GM12873 (cell line): Measurements from ENCODE around the gene CASP12.

ENCODE experiments used
- CTCF ChIP-seq: IDR thresholded peaks from 2 replicates; pipeline ENCODE4 v1.5.1; 2012; ENCODE audit warnings: low read depth, mild to moderate bottlenecking, moderate library complexity, low read length, control low read depth; ENCODE audit not compliant: insufficient read depth; ENCODE audit errors: missing control alignments

The CASP12 gene

DNA sequence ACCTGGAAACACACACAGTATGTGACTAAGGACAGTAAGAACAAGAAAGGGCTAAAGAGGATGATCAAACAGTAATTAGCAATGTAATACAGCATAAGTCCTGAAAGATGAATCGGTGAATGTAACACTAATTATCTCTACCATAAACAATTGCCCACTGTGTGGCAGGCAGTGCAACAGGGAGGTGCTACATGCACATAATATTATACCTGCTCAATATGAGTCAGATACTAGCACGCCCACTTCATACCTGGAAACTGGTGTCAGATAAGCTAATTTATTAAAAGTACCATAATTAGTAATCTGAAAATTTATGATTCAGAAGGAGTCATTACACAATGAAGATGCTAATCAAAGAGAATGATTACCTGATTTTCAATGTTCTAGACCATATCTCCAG lies 14.9 kb downstream of the CASP12 start:
- no peak for TF ChIP-seq CTCF

- TF ChIP-seq CTCF = no peak
These were observed 17.0 kb downstream of the CASP12 start for GRCh38 chr11:104881117-104881794.

DNA sequence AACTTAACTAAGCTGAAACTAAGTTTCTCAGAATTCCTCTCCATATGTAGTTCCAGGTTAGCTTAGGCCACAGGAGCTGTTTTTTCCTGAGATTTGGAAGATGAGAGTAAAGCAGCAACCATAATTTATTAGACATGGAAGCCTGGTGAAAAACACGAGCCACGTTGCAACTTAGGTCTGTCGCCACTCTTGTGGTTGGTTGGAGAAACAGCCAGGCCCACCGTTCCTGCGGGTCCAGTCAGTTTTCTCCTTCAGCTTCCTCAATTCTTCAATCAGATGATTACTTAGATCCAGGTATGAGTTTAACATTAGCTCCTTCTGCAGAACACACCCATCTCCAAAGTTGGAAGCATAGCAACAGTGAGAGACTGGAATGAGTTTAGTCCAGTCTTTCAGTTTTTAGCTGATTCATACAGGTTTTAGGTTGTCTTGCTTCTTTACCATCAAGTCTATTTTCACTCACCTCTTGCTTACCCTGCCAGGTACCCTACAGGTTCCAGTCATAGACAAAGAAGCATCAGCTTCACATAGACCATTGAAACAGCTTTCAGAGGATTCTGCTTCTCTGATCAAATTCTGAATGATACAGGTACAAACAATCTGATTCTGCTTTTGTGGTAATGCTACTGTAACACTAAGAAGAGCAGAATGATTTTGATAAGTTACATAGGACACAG lies 18.6 kb downstream of the CASP12 start:
- peak; percentile 12 for TF ChIP-seq CTCF

DNA sequence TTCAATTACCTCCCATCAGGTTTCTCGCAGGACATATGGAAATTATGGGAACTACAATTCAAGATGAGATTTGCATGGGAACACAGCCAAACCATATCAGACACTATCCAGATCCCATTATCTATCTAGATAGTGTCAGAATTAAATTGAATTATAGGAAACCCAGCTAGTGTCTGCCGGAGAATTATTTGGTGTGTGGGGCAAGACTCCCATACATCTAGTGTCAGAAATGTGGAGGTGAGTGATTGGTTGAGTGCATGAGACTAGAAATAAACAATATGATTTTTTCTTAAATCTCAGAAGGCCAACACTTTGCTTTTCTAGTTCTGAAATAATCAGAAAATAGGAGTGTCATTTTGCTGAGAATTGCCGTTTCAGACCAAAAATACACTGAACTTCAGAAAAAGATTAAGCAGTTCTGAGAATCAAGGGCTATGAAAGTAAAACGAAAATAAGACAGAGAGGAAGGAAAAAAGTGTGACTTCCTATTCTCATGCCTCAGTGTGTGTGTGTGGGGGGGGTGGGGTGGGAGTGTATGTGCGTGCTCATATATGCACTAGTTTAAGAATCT lies 21.3 kb downstream of the CASP12 start:
- TF ChIP-seq CTCF = no peak

DNA sequence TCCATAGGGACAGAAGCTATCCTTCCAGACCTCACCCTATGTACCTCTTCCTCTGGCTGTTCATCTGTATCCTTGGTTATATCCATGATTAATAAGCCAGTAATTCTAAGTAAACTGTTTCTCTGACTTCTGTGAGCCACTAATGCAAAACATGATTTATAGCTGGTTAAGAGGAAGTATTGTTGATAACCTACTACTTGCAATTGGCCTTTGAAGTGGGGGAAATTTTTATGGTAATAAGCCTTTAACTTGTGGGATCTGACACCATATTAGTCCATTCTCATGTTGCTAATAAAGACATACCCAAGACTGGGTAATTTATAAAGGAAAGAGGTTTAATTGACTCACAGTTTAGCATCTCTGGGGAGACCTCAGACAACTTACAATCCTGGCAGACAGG lies 21.9 kb downstream of the CASP12 start:
- TF ChIP-seq CTCF = no peak

DNA sequence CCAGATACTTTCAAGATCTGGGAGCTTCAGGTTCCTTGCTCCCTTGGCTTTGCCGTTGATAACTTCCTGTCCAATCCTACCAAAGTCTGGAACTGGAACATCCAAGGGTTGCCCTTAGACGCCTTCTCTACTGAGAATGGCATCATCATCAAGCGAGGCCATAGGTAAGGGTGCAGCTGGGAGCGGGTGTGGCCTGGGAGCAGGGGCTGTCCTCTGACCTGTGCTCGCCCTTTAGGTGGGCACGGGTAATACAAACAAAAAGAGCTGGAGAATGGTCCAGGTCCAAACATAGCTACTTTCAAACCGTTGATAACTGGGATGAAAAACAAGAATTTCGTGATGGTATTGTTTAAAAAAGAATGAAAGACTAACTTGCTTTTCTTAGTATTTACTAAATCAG lies 25.0 kb downstream of the CASP12 start:
- peak; percentile 19 for TF ChIP-seq CTCF

- no peak for TF ChIP-seq CTCF
These were observed 25.9 kb downstream of the CASP12 start for GRCh38 chr11:104872393-104872792.
